ENCODE measurements around the gene FFAR4.

- TF ChIP-seq ZNF274 (IDR thresholded peaks at IDR 0.05; ENCODE audit: low read depth, low read length) (no peak), SUZ12 (IDR thresholded peaks at IDR 0.05; ENCODE audit: extremely low read depth, insufficient read depth, insufficient read length) (no peak)
Observed at GRCh38 chr10:93612311-93612710, 45.8 kb downstream of the FFAR4 start, which contains the start of gene PDE6C.

All from NT2/D1 (cell line).